Skeletal muscle cell (primary cell): Measurements from ENCODE around the gene MBD2.
A peak's percentile ranks its signal among the peaks of the same experiment; 100 is the strongest.

Source experiments
- DNase-seq: peaks from one replicate; pipeline ENCODE4 v3.0.0-alpha.2; 2010; ENCODE audit warnings: low read depth
- H3K4me3 ChIP-seq: 2 replicates; pipeline ENCODE4 v1.5.1; 2011; ENCODE audit warnings: low read depth, mild to moderate bottlenecking, control low read depth, low read length, moderate library complexity

Gene MBD2

DNA sequence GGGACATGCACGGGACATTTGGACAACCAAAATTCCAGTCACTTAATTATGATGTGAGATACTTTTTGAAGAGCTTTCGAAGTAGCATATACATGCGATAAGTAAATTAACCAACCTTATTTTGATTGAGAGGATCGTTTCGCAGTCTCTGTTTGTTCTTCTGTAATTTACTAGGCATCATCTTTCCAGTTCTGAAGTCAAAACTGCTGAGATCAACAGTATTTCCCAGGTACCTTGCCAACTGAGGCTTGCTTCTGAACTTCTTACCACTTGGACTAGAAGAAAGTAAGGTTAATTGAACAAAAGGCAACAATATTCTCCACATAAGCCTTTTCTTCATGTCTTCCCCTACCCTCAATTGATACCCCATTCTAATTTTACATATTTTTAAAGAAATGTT, 19.6 kb downstream of the MBD2 start:
- DNase-seq: no peak
- H3K4me3 ChIP-seq: no peak overlapping the region

DNA sequence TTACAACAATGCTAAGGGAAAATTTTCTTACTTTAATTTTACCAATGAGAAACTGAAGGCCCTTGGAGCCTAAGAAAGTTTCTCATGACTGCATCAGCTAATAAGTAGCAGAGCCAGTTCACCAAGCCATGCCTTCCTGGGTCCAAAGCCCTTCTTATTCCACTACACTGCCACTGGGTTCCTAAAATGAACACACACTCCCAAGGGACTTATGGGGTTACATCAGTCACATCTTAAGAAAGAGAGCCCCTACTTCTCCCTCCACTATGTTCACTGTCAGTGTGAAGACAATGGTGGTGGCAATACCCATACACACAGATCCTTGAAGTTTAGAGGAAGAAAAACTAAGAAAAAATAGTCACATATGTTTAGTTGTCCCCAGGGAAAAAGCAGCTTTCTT, 20.6 kb downstream of the MBD2 start:
- no peak for DNase-seq
- H3K4me3 ChIP-seq: no peak overlapping the region

DNA sequence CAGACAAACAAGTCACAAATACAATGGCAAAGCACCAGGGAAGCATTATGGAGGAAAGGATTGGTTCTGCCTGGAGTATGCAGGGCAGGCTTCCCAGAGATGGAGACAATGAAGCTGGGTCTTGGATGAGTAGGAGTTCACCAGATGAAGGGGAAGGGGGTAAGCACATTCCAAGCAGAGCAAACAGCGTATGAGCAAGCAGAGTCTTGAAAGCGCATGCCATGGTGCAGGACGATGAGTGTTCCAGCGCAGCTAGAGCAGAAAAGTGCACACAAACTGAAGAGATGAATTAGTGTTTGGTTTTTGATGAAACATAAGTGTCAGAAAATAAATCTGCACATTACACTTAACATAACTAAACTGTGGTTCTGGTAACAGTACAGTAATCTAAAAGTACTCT, 21.6 kb downstream of the MBD2 start:
- no peak for DNase-seq
- H3K4me3 ChIP-seq: no peak overlapping the region

DNA sequence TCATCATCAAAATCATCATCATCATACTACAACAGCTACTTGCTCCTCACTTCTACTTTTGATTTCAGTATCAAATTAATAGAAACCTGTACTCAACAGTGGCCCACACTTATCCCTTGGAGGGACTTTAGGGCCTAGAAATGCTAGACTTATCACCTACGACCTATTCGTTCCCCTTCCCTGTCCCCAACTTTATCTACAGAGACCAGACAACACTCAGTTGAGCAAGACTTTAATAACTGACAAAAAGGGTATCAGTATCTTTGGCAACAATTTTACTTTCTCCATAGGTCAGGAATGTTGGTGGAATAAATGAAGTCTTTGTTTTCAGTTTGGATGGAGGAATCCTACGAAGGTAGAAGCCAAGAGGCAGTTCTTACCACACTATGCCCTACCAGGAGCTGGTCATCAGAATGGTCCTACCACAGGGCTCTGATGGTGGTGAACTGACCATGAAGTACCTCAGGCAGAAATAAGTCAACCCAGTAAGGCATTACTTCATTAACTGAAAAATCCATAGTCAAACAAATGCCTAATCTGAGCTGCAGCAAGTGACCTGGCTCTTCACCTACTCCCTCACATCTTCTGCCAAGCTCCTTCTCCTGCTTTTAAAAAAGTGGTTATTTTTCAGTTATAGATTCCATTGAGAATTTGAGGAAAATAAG, 26.6 kb downstream of the MBD2 start:
- DNase-seq: no peak
- H3K4me3 ChIP-seq: no peak overlapping the region

DNA sequence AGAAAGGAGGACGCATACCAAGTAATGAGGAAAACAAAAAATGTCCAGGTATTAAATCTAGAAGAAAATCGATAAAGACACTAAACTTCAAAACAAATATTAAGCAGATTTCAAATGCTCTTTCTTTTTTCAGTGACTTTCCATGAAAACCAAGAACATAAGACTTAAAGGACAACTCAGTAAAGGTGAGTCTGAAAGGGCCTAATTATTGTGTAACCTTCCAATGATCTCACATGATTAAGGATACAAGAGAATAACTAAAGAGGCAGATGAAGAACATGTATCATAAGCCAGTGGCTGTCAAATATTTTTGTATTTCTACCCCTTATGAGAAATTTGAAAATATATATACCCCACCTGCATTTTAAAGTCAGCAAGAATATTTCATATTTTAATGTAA, 30.7 kb downstream of the MBD2 start:
- no peak for DNase-seq
- H3K4me3 ChIP-seq: no peak overlapping the region

DNA sequence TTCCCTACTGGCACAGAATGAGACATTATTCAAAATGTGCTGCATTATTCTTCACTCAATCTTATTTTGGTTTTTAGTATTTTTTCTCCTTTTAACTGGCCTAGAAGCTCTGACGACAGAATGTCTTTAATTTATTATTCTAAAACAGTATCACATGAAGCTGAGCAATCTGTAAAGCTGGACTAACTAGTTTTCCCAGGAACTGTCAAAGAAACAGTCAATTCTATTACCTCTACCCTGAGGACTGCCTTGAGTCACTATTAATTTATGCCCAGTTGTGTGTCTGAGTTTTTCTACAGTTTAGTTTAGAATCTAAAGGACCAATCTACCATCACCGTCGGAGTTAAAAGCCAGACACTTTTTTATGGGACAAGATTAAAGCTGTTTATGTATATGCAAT, 31.6 kb downstream of the MBD2 start:
- no peak overlapping the region for H3K4me3 ChIP-seq
- no peak for DNase-seq

DNA sequence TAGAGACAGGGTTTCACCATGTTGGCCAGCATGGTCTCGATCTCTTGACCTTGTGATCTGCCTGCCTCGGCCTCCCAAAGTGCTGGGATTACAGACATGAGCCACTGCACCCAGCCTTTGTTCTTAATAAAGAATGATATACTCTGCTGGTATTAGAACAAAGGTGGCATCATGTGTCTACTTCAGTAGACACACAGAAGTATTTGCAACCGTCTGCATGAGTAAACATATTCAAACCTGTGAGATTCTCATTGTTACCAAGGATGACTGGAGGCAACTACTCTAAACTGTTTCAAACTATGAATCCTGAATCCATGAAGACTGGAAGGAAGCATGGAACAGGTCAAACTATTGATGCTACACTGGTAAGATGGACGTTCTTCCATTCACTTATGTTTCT, 32.1 kb downstream of the MBD2 start:
- no peak for DNase-seq
- H3K4me3 ChIP-seq: no peak overlapping the region

DNA sequence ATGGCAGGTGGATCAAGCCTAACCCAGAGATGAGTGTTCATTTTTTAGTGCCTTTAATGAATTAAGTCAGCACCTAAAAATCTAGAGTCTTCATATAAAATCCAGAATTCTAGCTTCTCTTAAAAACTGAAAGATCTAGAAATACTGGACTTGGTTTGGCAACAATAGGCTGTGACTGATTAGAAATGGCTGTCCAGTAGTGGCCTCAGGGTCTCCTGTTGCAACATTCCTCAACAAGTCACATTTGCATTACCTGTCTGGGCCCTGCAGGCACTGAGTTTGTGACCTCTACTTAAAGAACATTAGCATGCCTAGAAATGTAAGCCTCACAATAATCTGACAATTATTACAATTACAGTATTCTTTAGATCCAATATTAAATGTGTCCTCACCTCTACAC, 33.1 kb downstream of the MBD2 start:
- DNase-seq: no peak
- H3K4me3 ChIP-seq: no peak overlapping the region

DNA sequence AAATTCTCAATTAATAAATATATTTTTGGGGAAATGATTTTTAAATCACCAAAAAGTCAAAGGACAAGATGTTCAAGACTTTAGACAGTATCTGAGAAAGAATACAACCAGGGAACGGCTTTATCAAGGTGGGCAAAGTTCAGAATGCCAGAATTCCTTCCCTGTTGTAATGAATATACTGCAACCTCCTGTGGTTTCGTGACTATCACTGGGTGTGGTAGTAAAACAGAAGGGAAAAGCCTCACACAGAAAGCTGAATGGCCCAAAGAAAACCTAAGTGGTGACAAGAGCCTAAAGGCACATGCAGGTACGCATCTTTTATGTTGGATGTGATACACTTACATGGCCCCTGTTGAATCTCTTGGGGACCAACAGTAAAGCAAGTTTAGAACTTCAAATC, 37.1 kb downstream of the MBD2 start:
- no peak for DNase-seq

DNA sequence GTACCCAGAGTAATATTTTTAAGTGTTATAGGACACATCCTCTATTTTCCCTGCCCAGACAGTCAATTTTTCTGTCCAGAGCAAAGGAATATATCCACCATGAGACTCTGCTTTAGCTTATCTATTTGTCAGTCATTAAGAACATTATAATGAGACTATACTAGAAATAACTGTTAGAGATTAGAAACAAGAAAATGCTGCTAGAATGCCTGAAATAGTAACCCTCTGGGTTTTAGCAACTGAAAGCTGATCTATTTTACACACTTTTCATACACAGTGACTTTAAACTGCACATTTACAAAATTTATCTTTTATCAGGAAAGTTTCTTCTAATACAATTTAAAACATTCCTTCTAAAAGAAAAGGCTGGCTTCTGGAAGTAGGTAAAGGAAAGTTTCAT, 39.6 kb downstream of the MBD2 start:
- no peak for DNase-seq
- no peak overlapping the region for H3K4me3 ChIP-seq

More for the DNA sequence above, 37.1 kb downstream of the MBD2 start:
- H3K4me3 ChIP-seq: no peak overlapping the region

DNA sequence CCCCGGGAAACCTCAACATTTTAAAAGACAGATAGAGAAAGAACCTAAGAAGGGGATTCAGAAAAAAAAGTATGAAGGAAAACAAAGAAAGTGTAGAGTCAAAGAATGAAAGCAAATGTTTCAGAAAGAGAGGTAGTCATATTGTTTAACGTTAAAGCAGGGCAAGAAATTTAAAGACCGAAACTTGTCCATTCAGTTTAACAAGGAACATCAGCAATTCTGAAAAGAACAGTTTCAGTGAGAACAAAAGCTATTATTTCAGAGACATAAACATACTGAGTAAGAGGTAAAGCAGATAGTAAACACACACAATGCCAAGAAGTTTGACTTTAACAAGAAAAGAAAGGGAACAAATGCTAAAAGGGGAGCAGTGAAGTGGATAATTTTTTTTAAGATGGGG, 41.1 kb downstream of the MBD2 start:
- no peak for DNase-seq
- H3K4me3 ChIP-seq: no peak overlapping the region

DNA sequence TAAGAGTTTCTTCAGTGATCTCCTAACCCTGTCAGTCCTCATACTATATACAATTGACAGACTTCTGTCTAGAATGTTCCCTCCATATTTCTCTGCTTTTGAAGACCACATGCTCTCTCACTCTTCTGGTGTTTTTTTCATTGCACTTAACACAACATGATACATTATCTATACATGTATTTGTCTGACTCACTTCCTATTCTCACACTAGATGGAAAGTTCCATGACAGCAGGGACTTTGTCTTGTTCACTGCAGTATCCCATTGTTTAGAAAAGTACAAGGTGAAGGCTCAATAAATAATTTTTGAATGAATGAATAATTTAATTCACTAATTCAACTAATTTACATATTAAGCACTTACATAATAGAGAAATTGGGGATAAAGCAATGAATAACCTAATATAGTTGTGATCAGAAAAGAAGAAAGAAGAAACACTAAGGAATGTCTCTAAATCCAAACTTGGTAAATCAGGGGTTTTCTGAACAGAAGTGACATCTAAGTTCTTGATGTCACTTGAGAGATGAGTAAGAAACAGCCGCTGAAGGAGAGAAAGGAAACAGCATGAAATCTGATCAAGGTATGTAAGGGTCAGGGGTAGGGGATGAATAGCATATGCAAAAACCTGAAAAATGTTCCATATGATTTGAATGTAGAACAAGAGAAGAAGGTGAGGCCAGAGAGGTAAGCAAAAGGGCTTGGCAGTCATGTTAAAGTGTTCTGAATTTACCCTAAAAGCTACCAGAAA, 42.4 kb downstream of the MBD2 start:
- no peak for DNase-seq

DNA sequence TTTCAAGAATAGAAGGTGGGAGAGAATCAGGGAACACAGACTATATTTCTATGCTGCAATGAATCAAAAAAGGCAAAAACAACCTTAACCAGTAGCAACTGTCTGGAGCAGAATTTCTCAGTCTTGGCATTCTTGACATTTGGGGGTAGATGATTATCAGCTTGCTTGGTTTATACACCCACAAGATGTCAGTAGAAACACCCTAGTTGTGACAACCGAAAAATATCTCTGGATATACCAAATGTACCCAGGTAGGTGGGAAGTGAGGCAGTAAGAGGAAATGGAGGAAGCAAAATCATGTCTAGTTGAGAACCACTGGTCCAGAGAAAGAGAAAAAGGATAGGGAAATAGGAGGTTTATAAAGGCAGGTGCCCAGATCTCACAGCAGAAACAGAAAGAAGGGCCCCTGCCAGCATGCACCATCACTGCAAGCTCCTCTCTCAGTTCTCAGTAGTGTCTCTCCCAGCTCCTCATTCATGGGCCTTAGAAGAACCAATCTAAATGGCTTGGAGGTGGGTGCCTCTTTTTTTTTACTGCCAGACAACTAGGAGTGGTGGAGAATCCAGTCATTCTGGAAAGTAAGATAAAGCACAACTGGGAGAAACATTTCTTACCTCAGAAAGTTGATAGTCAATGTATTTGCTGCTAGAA, 50.4 kb downstream of the MBD2 start:
- no peak for DNase-seq
- no peak overlapping the region for H3K4me3 ChIP-seq

More for the DNA sequence above, 42.4 kb downstream of the MBD2 start:
- H3K4me3 ChIP-seq: no peak overlapping the region

DNA sequence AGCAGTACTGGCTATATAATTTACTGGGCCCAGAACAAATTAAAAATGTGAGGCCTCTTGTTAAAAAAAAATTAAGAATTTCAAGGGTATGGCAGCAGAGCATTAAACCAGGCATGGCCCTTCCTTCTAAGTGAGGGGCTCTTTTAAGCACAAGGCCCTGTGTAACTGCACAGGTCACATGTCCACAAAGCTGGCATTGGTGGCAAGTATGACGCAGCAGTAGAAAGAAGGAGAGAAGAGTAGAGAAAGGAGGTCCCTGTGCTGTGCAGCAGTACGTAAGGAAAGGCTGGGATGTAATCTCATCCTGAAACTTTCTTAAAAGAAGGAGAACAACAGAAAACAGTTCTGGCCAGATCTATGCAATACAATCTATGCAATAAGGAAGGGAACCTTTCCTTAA, 51.2 kb downstream of the MBD2 start:
- no peak for DNase-seq
- H3K4me3 ChIP-seq: no peak overlapping the region

DNA sequence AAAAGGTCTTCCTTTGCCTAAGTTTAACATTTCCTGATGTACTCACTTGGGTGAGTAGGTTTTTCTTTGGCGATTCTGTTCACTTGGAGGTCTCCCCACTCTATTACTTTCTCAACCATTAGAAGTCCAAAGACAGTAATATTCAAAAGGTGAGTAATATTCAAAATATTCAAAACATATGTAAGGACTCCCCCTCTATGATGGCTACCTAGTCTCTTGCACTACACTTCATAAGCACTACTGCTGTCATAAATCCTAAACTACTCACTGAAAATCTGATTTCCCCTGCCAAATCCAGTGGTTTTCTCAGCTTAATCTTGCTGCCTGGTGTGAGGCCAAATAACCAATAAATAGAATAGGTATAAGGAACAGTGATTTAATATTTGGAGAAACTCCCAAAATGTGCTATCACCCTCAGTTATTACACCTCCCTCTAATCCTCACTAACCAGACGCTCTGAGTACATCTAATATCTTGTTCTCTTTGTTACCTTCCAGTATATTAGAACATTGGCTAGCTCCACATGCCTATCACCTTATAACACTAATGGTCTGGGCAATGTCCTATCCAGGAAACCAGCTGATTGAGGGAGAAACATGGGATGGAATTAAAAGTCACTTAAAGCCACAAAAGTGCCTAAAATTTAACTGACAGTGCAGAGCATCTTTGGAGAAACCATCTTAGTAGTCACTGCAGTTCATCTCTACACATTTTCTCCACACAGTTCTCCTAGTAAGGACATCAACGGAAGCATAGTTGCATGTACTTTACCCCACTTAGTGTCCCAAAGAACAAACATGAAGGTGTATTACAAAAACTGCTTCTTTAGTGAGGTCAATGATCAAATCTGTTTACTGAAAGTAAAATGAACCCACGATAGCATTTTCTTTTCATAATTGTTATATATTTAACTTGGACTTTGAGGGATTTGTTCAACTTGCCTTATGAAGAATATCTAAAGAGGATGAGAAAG, 54.8 kb downstream of the MBD2 start:
- no peak for DNase-seq
- no peak overlapping the region for H3K4me3 ChIP-seq

DNA sequence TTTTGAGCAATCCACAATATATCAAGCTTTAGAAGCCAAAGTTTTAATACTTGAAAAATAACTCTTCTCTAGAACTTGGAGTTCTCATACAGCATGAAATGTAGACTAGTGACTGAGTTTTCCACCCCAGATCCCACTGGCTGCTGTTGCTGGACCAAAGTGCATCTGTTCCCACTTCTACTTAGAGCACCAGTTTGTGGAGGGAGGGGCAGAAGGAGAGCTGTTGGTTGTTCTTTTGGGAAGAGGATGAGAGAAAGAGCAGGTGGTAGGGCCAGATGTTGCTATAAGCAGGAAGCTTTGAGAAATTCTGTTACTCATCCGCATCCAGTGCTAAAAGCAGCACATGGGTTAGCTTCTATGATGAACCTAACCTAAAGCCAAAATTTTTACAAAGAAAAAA, 59.0 kb downstream of the MBD2 start:
- no peak for DNase-seq

DNA sequence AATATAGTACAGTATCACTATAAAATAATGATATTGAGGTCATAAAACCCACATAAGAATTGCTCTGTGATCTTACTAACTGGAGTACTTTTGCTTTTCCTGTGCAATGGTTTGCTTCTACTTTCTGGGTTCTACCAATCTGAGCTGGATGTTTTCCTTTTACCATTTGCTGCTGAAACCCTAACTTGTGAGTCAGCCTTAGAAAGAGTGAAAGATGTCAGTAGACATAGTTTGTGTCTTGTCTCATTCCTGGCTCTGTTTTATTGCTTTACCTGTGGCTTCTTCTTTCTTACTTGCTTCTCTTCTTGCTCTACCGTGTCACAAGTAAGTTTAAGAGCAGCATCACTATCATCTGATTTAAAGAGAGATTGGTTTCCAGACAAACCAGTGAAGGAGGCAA, 61.0 kb downstream of the MBD2 start:
- H3K4me3 ChIP-seq: no peak overlapping the region
- DNase-seq: no peak

More for the DNA sequence above, 59.0 kb downstream of the MBD2 start:
- H3K4me3 ChIP-seq: no peak overlapping the region

DNA sequence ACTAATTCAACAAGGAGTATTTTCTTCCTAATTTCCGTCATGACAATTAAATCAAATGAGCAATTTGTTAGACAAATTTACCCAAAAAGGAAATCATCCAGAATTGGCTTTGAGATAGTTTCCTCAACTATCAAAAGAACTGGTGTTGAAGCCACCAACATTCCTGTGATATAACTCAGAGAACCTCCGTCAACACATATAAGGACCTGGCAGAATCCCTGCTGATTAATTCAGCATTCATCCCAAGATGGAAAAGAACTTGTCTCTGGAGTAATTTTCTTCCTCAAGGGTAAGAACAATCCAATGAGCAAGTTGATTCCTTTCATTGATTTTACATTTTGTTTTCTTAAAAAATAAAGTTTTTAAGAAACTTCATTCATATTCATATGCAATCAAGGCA, 62.0 kb downstream of the MBD2 start:
- peak; percentile 55 for DNase-seq
- no peak overlapping the region for H3K4me3 ChIP-seq

DNA sequence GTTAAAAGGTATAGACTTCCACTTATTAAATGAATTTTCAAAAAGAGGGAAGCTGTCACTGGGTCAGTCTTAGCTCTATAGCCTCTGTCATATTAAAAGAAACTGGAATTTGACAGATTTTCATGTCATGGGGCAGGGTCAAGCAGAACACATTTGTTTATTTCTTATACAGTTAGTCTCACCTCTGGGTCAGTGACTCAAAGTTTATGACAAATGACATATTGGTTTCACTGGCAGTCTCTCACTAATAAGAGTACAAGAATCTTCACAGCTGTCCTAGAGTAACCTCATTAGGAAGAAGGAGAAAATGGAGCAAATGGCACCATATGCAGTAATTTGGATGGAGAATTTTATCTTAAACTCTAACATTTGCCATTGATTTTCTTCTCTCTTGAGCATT, 63.2 kb downstream of the MBD2 start:
- DNase-seq: no peak
- H3K4me3 ChIP-seq: no peak overlapping the region

DNA sequence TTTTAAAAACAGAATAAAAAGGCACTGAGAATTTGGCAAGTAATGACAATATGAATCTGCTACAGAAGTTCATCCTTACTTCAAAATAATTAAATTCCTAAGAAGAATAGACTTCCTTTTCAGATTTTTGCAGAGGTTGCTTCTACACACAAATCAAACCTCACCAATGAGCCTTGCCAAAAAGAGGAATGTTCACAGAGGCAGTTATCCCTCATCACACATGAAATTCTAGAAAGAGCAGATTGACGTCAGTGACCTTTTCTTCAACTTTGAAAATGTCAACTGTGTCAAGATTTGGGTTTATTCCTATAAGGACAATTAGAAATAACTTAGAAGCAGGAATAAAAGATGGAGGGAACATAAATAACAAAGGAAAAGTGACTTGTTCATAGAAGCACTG, 64.6 kb downstream of the MBD2 start:
- no peak for DNase-seq
- H3K4me3 ChIP-seq: no peak overlapping the region
